C4-2B (cell line): ENCODE results near the gene OSBPL1A.

Experiments
- ZFX ChIP-seq: fragments of 450-650 bp; IDR thresholded peaks from 2 replicates; pipeline ENCODE4 v1.6.1; 2017
- TF ChIP-seq, protein P1 (sequence below): fragments of 450-650 bp; conservative IDR thresholded peaks from 2 replicates; pipeline ENCODE4 v1.5.1; 2017; ENCODE audit warnings: mild to moderate bottlenecking

DNA sequence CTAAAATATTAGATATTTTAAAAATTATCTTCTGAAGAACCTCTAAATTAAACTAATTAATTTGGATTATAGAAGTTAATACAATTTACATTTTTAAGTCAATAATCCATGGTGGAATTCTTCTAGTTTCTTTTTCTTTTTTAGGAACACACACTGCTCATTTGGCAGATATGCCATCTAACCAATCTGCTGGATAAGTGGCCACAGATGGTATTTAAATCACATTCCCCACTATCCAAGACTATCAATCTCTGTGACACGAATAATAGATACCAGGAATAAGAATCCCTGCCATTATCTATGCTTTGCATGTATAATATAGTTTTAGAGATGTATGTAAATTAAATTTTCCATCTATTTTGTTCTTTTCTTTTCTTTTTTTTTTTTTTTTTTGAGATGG is 200.2 kb downstream of the OSBPL1A start:
- TF ChIP-seq, protein P1, sequence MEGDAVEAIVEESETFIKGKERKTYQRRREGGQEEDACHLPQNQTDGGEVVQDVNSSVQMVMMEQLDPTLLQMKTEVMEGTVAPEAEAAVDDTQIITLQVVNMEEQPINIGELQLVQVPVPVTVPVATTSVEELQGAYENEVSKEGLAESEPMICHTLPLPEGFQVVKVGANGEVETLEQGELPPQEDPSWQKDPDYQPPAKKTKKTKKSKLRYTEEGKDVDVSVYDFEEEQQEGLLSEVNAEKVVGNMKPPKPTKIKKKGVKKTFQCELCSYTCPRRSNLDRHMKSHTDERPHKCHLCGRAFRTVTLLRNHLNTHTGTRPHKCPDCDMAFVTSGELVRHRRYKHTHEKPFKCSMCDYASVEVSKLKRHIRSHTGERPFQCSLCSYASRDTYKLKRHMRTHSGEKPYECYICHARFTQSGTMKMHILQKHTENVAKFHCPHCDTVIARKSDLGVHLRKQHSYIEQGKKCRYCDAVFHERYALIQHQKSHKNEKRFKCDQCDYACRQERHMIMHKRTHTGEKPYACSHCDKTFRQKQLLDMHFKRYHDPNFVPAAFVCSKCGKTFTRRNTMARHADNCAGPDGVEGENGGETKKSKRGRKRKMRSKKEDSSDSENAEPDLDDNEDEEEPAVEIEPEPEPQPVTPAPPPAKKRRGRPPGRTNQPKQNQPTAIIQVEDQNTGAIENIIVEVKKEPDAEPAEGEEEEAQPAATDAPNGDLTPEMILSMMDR: no peak
- TF ChIP-seq ZFX: no peak
